PC-9 (cell line): ENCODE data around the gene SEMA4B.

Experiments
- EZH2 ChIP-seq: fragments of 200-600 bp; sonication (generic); IDR thresholded peaks from 2 replicates; pipeline ENCODE4 v1.8.0; 2017; ENCODE audit warnings: antibody characterized with exemption, low read depth
- TF ChIP-seq, protein P1 (sequence below): fragments of 200-600 bp; sonication (generic); conservative IDR thresholded peaks from 2 replicates; pipeline ENCODE4 v1.6.1; 2017; ENCODE audit warnings: mixed run types, antibody characterized with exemption, mild to moderate bottlenecking, moderate library complexity

DNA sequence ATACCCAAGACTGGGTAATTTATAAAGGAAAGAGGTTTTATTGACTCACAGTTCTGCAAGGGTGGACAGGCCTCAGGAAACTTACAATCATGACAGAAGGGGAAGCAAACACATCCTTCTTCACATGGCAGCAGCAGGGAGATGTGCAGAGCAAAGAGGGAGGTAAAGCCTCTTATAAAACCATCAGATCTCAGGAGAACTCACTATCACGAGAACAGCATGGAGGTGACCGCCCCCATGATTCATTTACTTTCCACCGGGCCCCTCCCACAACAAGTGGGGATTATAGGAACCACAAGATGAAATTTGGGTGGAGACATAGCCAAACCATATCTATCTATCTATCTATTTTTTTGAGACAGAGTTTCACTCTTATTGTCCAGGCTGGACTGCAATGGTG lies 38.2 kb downstream of the SEMA4B start:
- TF ChIP-seq, protein P1, sequence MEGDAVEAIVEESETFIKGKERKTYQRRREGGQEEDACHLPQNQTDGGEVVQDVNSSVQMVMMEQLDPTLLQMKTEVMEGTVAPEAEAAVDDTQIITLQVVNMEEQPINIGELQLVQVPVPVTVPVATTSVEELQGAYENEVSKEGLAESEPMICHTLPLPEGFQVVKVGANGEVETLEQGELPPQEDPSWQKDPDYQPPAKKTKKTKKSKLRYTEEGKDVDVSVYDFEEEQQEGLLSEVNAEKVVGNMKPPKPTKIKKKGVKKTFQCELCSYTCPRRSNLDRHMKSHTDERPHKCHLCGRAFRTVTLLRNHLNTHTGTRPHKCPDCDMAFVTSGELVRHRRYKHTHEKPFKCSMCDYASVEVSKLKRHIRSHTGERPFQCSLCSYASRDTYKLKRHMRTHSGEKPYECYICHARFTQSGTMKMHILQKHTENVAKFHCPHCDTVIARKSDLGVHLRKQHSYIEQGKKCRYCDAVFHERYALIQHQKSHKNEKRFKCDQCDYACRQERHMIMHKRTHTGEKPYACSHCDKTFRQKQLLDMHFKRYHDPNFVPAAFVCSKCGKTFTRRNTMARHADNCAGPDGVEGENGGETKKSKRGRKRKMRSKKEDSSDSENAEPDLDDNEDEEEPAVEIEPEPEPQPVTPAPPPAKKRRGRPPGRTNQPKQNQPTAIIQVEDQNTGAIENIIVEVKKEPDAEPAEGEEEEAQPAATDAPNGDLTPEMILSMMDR = no peak
- TF ChIP-seq EZH2 = no peak
